SK-N-SH treated with all-trans-retinoic acid at 6 μM for 48 hours (cell line): ENCODE measurements around the gene NUP133.

Source experiments
- GLIS3 ChIP-seq: fragments of 250-450 bp; sonication (Bioruptor Pico); IDR thresholded peaks from 2 replicates; pipeline ENCODE4 v1.5.0; 2020; ENCODE audit warnings: mild to moderate bottlenecking, moderate library complexity
- ISL1 ChIP-seq: fragments of 250-450 bp; sonication (Bioruptor Pico); IDR thresholded peaks from 2 replicates; pipeline ENCODE4 v2.1.2; 2022; ENCODE audit warnings: mild to moderate bottlenecking, moderate library complexity
- TOX ChIP-seq: fragments of 250-450 bp; sonication (Bioruptor Pico); IDR thresholded peaks from 2 replicates; pipeline ENCODE4 v1.8.0; 2021; ENCODE audit warnings: mild to moderate bottlenecking, moderate library complexity, borderline replicate concordance
- ZFP3 ChIP-seq: fragments of 250-450 bp; sonication (Bioruptor Pico); IDR thresholded peaks from 2 replicates; pipeline ENCODE4 v1.5.0; 2020; ENCODE audit warnings: mild to moderate bottlenecking, moderate library complexity
- ZFP30 ChIP-seq: fragments of 450-650 bp; formaldehyde crosslinking; IDR thresholded peaks from 2 replicates; pipeline ENCODE4 v1.5.0; 2022; ENCODE audit warnings: mild to moderate bottlenecking, moderate library complexity
- ZNF565 ChIP-seq: fragments of 450-650 bp; formaldehyde crosslinking; conservative IDR thresholded peaks from 2 replicates; pipeline ENCODE4 v1.5.0; 2020; ENCODE audit warnings: low read depth, mild to moderate bottlenecking, moderate library complexity
- TF ChIP-seq, protein P1 (sequence below): fragments of 250-450 bp; sonication (Bioruptor Pico); IDR thresholded peaks from 2 replicates; pipeline ENCODE4 v1.5.0; 2020; ENCODE audit warnings: mild to moderate bottlenecking, moderate library complexity
- TF ChIP-seq, protein P2 (sequence below): fragments of 250-450 bp; sonication (Bioruptor Pico); IDR thresholded peaks from 2 replicates; pipeline ENCODE4 v1.8.0; 2020; ENCODE audit warnings: mild to moderate bottlenecking, moderate library complexity, borderline replicate concordance

DNA sequence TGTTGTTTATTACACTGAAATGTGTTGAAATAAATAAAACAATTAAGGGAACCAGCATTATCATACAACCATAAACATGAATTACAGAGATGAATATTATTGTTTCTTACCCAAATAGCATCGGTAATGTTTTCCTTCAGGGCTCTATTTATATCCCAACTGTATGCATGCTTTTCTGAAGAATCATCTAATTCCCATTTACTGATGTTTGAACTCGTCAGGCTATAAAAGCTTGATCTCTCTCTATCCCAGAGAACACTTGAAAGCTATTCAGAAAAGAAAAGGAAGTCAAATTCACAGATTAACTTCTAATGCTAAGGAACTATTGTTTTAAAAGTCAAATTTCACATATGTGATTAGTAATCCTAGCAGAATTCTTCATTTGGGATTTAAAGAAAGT, 12.4 kb downstream of the NUP133 start:
- no peak for TF ChIP-seq GLIS3
- TF ChIP-seq TOX (CRISPR knock-in tag): no peak
- TF ChIP-seq, protein P1, sequence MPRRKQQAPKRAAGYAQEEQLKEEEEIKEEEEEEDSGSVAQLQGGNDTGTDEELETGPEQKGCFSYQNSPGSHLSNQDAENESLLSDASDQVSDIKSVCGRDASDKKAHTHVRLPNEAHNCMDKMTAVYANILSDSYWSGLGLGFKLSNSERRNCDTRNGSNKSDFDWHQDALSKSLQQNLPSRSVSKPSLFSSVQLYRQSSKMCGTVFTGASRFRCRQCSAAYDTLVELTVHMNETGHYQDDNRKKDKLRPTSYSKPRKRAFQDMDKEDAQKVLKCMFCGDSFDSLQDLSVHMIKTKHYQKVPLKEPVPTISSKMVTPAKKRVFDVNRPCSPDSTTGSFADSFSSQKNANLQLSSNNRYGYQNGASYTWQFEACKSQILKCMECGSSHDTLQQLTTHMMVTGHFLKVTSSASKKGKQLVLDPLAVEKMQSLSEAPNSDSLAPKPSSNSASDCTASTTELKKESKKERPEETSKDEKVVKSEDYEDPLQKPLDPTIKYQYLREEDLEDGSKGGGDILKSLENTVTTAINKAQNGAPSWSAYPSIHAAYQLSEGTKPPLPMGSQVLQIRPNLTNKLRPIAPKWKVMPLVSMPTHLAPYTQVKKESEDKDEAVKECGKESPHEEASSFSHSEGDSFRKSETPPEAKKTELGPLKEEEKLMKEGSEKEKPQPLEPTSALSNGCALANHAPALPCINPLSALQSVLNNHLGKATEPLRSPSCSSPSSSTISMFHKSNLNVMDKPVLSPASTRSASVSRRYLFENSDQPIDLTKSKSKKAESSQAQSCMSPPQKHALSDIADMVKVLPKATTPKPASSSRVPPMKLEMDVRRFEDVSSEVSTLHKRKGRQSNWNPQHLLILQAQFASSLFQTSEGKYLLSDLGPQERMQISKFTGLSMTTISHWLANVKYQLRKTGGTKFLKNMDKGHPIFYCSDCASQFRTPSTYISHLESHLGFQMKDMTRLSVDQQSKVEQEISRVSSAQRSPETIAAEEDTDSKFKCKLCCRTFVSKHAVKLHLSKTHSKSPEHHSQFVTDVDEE (CRISPR knock-in tag): no peak
- no peak for TF ChIP-seq ZFP3 (CRISPR knock-in tag)
- no peak for TF ChIP-seq ZFP30 (CRISPR knock-in tag)
- no peak for TF ChIP-seq ZNF565 (CRISPR knock-in tag)
- TF ChIP-seq, protein P2, sequence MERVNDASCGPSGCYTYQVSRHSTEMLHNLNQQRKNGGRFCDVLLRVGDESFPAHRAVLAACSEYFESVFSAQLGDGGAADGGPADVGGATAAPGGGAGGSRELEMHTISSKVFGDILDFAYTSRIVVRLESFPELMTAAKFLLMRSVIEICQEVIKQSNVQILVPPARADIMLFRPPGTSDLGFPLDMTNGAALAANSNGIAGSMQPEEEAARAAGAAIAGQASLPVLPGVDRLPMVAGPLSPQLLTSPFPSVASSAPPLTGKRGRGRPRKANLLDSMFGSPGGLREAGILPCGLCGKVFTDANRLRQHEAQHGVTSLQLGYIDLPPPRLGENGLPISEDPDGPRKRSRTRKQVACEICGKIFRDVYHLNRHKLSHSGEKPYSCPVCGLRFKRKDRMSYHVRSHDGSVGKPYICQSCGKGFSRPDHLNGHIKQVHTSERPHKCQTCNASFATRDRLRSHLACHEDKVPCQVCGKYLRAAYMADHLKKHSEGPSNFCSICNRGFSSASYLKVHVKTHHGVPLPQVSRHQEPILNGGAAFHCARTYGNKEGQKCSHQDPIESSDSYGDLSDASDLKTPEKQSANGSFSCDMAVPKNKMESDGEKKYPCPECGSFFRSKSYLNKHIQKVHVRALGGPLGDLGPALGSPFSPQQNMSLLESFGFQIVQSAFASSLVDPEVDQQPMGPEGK: no peak
- TF ChIP-seq ISL1 (CRISPR knock-in tag): no peak
